MCF 10A (cell line): ENCODE measurements around the gene HERPUD1. TPM values are rescaled to one million over a fixed set of nuclear protein-coding genes. Genes with fewer than 3 reads are reported as not detected.

Source experiments
- BruUV-seq: library from RNA; stranded (reverse); fragments of 400-500 nt; replicated peaks from 2 replicates; lab custom pipeline; 2021; lab: Mats Ljungman, UMichigan
- CTCF ChIA-PET: fragments of 300-600 bp; sonication (Branson Sonifier 250); formaldehyde crosslinking; extraction: SDS; loops from one replicate; lab custom pipeline; 2021; ENCODE audit warnings: antibody characterized with exemption, inconsistent platforms; lab: Yijun Ruan, JAX
- POLR2A ChIA-PET: fragments of 300-600, 350-650 bp; sonication (Branson Sonifier 250); formaldehyde crosslinking; extraction: SDS; loops from one replicate; lab custom pipeline; 2020; ENCODE audit warnings: antibody characterized with exemption, inconsistent platforms; lab: Yijun Ruan, JAX
- DNase-seq: peaks from one replicate; pipeline ENCODE4 v3.0.0-alpha.2; 2018; ENCODE audit not compliant: unreplicated experiment
- H3K27ac Mint-ChIP-seq: one replicate; pipeline ENCODE4 v1.8.0; 2022; ENCODE audit warnings: mild to moderate bottlenecking, low read depth, mixed read lengths; ENCODE audit not compliant: unreplicated experiment
- H3K27me3 Mint-ChIP-seq: one replicate; pipeline ENCODE4 v1.8.0; 2022; ENCODE audit warnings: mixed read lengths; ENCODE audit not compliant: insufficient read depth, unreplicated experiment
- H3K36me3 Mint-ChIP-seq: one replicate; pipeline ENCODE4 v1.8.0; 2022; ENCODE audit warnings: mild to moderate bottlenecking, moderate library complexity, mixed read lengths; ENCODE audit not compliant: insufficient read depth, unreplicated experiment
- H3K4me1 Mint-ChIP-seq: one replicate; pipeline ENCODE4 v1.8.0; 2022; ENCODE audit warnings: mixed read lengths; ENCODE audit not compliant: insufficient read depth, unreplicated experiment
- H3K4me3 Mint-ChIP-seq: one replicate; pipeline ENCODE4 v1.8.0; 2022; ENCODE audit warnings: mild to moderate bottlenecking, moderate library complexity, mixed read lengths; ENCODE audit not compliant: unreplicated experiment
- H3K9me3 Mint-ChIP-seq: one replicate; pipeline ENCODE4 v1.8.0; 2022; ENCODE audit warnings: mixed read lengths; ENCODE audit not compliant: unreplicated experiment
- intact Hi-C: fragments of 100-400 bp; cut with micrococcal nuclease; formaldehyde crosslinking; loops from 2 replicates; pipeline ENCODE4 v1.14.1; 2022
- total RNA-seq: library from RNA; stranded (reverse); gene quantifications from 2 replicates; pipeline ENCODE4 v1.2.3, GENCODE V29; 2022
- TF ChIP-seq, protein P1 (sequence below): fragments of 200-600 bp; IDR thresholded peaks from one replicate; pipeline ENCODE4 v1.8.0; 2022; ENCODE audit warnings: antibody characterized with exemption, mild to moderate bottlenecking; ENCODE audit not compliant: unreplicated experiment

The HERPUD1 gene
- total RNA-seq, 1 experiment from 2014 or later, result 201 TPM

DNA sequence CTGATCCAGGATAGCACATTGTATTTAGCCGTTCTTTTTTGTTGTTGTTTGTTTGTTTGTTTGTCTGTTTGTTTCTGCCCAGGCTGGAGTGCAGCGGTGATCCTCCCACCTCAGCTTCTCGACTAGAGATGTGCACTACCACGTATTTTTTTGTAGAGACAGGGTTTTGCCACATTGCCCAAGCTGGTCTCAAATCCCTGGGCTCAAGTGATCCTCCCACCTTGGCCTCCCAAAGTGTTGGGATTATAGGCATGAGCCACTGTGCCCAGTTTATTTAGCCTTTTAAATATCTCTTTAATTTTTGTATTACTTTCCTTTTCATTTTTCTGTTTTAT, 48.2 kb downstream of the HERPUD1 start:
- Mint-ChIP-seq H3K27me3 (peaks cover 11% of the 10 kb centered on the region), H3K36me3 (peaks cover 6% of the 10 kb centered on the region), H3K9me3 (no peaks in the 10 kb centered on the region), H3K4me1 (peaks cover 9% of the 10 kb centered on the region), H3K27ac (no peak overlapping the region), H3K4me3 (no peak overlapping the region)
- ChIA-PET CTCF (no interaction called here), POLR2A (interaction anchor here (0.6 kb wide), 1 partner anchor 9 kb away, joined by 4 read pairs; no protein-coding TSS in a partner anchor)
- TF ChIP-seq, protein P1, sequence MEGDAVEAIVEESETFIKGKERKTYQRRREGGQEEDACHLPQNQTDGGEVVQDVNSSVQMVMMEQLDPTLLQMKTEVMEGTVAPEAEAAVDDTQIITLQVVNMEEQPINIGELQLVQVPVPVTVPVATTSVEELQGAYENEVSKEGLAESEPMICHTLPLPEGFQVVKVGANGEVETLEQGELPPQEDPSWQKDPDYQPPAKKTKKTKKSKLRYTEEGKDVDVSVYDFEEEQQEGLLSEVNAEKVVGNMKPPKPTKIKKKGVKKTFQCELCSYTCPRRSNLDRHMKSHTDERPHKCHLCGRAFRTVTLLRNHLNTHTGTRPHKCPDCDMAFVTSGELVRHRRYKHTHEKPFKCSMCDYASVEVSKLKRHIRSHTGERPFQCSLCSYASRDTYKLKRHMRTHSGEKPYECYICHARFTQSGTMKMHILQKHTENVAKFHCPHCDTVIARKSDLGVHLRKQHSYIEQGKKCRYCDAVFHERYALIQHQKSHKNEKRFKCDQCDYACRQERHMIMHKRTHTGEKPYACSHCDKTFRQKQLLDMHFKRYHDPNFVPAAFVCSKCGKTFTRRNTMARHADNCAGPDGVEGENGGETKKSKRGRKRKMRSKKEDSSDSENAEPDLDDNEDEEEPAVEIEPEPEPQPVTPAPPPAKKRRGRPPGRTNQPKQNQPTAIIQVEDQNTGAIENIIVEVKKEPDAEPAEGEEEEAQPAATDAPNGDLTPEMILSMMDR, result no peak
- intact Hi-C loops, result no loop called here
- DNase-seq, result no peak
- BruUV-seq, result no TSS peak

DNA sequence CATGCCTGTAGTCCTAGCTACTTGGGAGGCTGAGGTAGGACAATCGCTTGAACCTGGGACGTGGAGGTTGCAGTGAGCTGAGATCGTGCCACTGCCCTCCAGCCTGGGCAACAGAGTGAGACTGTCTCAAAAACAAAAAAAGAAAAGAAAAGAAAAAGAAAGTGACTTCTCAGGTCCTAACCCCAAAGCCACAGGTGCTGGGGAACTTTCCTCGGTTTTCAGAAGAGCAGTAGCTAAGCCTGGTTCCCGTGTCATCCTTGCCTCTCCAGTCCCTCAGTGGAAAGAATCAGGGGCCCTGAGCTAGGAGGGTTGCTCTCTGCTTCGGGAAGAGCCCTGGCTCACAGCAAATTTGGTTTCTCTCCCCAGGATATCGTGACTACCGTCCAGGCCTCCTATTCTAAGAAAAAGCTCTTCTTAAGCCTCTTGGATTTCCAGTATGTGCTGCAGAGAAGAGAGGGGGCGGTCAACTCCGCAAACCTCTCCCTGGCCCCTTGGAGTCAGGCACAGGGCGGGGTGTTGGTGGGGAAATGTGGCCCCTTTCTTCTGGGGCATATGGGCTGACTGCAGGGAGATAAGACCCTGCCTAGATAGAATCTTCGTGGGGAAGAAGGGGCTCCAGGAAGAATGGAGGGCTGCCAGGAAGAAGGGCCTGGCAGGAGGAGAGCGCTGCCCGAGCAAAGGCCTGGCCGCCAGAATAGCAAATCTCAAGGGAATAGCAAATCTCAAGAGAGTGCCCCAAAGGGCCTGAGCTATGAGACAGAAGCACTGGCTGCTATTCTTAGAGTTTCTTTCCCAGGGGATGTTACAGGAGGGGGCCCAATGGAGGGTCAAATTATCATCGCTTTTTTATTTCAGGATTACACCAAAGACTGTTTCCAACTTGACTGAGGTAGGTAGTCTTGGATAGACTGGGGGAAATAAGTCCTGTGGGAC, 49.1 kb downstream of the HERPUD1 start:
- TF ChIP-seq, protein P1, result no peak
- no peaks in the 10 kb centered on the region for H3K9me3 Mint-ChIP-seq
- DNase-seq, result no peak
- ChIA-PET POLR2A (interaction anchor here (0.6 kb wide), 1 partner anchor 14 kb away, joined by 3 read pairs; no protein-coding TSS in a partner anchor), CTCF (no interaction called here)
- BruUV-seq, result no TSS peak
- H3K4me3 Mint-ChIP-seq, result no peak overlapping the region
- peaks cover 6% of the 10 kb centered on the region for H3K36me3 Mint-ChIP-seq
- intact Hi-C loops, result no loop called here
- no peak overlapping the region for H3K27ac Mint-ChIP-seq
- peaks cover 2% of the 10 kb centered on the region for H3K27me3 Mint-ChIP-seq
- peaks cover 15% of the 10 kb centered on the region for H3K4me1 Mint-ChIP-seq

DNA sequence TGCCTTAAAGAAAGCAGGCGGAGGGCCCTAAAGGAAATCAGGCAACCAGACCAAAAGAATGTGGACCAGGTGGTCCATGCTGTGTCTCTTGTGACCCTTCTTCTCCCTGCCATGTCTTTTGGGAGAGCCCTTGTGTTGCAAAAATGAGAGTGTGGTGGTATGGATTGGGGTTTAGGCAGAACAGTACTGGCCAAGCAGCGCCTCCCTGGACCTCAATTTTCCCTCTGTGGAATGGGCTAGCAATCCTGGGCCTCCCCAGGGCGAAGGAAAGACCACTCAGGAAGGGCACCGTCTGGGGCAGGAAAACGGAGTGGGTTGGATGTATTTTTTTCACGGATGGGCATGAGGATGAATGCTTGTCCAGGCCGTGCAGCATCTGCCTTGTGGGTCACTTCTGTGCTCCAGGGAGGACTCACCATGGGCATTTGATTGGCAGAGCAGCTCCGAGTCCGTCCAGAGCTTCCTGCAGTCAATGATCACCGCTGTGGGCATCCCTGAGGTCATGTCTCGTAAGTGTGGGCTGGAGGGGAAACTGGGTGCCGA, 49.9 kb downstream of the HERPUD1 start:
- POLR2A ChIA-PET, result interaction anchor here (0.7 kb wide), 1 partner anchor 49 kb away, joined by 3 read pairs; no protein-coding TSS in a partner anchor
- TF ChIP-seq, protein P1, result no peak
- intact Hi-C loops, result no loop called here
- no peaks in the 10 kb centered on the region for H3K9me3 Mint-ChIP-seq
- BruUV-seq, result no TSS peak
- CTCF ChIA-PET, result no interaction called here
- H3K27ac Mint-ChIP-seq, result no peak overlapping the region
- no peaks in the 10 kb centered on the region for H3K27me3 Mint-ChIP-seq
- peaks cover 6% of the 10 kb centered on the region for H3K36me3 Mint-ChIP-seq
- DNase-seq, result no peak
- H3K4me3 Mint-ChIP-seq, result no peak overlapping the region
- H3K4me1 Mint-ChIP-seq, result peaks cover 15% of the 10 kb centered on the region

DNA sequence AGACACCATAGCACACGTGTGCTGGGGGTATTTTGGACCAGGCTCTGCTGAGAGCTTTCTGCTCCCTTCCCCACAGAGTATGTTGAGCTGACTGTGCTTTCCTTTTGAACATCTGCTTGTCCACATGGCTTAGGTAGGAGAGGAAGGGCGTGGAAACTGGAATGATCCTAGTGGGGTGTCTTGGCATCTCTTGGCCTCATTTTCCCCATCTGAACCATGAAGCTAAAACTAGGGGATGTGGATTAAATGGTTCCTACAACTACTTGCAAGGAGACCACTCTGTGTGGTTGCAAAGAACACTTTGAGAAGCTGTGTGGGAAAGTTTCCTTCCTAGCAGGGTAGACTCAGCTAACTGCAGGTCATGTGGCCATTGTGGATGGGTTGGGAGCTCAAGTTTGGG, 50.8 kb downstream of the HERPUD1 start:
- no peak for DNase-seq
- peaks cover 15% of the 10 kb centered on the region for H3K4me1 Mint-ChIP-seq
- TF ChIP-seq, protein P1, result no peak
- no TSS peak for BruUV-seq
- H3K27ac Mint-ChIP-seq, result no peak overlapping the region
- no peaks in the 10 kb centered on the region for H3K27me3 Mint-ChIP-seq
- H3K9me3 Mint-ChIP-seq, result no peaks in the 10 kb centered on the region
- ChIA-PET POLR2A (no interaction called here), CTCF (interaction anchor here (0.5 kb wide), 1 partner anchor 118 kb away, joined by 3 read pairs; the partner anchor contains the start of gene SLC12A3)
- peaks cover 6% of the 10 kb centered on the region for H3K36me3 Mint-ChIP-seq
- intact Hi-C loops, result no loop called here
- H3K4me3 Mint-ChIP-seq, result no peak overlapping the region
